ENCODE data around the gene MDFIC. TPM values are rescaled to one million over a fixed set of nuclear protein-coding genes. Genes with fewer than 3 reads are reported as not detected.
A peak's percentile ranks its signal among the peaks of the same experiment; 100 is the strongest.

The MDFIC gene
- total RNA-seq, 1 donor from 2014 or later, result 8.7 TPM

DNA sequence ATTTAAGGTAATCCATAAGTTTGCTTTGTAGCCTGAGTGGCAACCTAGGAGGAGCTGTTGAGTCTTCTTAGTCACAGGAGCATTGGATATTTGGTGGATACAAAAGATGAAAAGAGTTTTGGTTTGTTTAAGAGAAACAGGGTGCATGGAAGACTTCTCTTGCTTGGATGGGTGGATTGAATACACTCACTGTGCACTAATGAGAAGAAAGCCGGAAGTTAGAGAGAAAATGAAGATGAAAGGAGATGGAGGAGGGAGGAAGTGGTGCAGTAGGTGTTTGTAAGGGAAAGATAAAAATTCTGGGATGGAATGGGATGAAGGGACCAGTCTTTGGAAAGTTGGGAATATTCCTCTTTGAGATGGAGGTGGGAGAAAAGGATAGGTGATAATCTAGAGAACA, 7.7 kb downstream of the MDFIC start:
- no peaks in the 10 kb centered on the region for H3K27me3 ChIP-seq (ENCODE audit: control insufficient read depth, insufficient read depth, low read length)
- FAIRE-seq (no peak), DNase-seq (ENCODE audit: low read depth) (no peak)
- no peak for TF ChIP-seq CTCF (IDR thresholded peaks at IDR 0.05; ENCODE audit: insufficient read depth, low read length, severe bottlenecking)
- no peaks in the 10 kb centered on the region for H3K36me3 ChIP-seq (ENCODE audit: control insufficient read depth, insufficient read depth, low read length)
- no peak overlapping the region for H3K4me3 ChIP-seq (ENCODE audit: low read depth, low read length)

DNA sequence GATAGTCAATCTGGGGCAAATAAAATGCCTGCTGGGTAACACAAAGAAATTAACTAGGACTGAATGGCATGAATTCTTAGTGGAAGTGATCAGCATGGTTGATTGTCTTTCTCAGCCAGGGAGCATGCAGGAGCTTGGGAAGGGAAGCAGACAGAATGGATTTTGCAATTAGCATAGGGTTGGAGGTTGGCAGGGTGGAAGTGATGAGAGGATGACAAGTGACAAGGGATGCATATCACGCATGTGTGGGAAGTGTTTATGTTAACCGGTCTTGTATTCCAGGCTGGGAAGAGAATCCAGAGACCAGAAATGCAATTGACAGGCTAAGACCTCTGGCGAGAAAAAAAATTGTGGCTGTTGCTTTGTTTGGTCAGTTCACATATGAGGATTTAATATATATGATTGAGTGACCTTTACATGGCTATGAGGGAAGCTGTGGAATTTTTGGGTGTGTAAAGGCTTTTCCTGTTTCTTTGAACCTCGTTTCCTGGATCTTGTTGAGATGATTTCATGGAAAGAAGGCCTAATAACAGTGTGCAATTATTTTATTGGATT, 8.3 kb downstream of the MDFIC start:
- H3K27me3 ChIP-seq (ENCODE audit: control insufficient read depth, insufficient read depth, low read length), result no peaks in the 10 kb centered on the region
- FAIRE-seq (no peak), DNase-seq (ENCODE audit: low read depth) (no peak)
- H3K4me3 ChIP-seq (ENCODE audit: low read depth, low read length), result no peak overlapping the region
- no peaks in the 10 kb centered on the region for H3K36me3 ChIP-seq (ENCODE audit: control insufficient read depth, insufficient read depth, low read length)
- no peak for TF ChIP-seq CTCF (IDR thresholded peaks at IDR 0.05; ENCODE audit: insufficient read depth, low read length, severe bottlenecking)

DNA sequence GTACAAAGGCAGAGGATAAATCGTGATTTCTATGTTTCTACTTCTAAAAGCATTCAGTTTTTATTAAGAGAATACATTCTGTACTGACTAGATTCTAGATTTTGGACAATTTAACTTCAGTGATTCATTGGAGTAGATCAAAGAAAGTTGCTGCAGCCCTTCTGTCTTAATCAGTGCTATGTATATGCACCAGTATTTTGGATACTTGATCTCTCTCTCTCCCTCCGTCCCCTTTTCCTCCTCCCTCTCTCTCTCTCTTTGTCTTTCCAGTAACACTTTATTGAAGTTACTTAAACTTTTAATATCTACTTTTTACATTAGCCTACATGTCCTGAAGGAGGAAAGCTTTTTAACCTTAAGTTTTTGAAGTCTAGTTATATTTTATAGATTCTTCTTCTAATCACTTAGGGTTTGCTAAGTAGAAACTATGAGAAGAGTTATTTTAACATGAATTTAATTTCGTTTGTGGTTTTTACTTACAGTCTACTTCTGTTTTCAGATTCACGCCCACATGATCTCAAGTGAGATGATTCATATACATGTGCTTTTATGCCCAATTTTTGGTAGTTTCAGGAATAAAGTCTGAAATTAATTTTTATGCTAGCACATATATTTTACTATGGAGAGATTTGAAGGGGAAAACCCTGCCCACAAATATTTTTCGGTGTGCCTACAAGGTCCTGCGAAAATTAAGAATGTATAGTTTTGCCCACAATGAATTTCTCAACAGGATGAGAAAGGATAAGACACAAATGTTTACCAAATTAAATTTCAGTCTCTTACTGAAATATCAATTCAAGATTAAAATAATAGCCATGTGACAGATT, 9.1 kb downstream of the MDFIC start:
- Histone ChIP-seq H3K36me3 (ENCODE audit: control insufficient read depth, insufficient read depth, low read length) (no peaks in the 10 kb centered on the region), H3K27me3 (ENCODE audit: control insufficient read depth, insufficient read depth, low read length) (no peaks in the 10 kb centered on the region), H3K4me3 (ENCODE audit: low read depth, low read length) (no peak overlapping the region)
- DNase-seq (ENCODE audit: low read depth), result peak; percentile 45
- TF ChIP-seq CTCF (IDR thresholded peaks at IDR 0.05; ENCODE audit: insufficient read depth, low read length, severe bottlenecking), result no peak
- no peak for FAIRE-seq

- no peak overlapping the region for H3K4me3 ChIP-seq (ENCODE audit: low read depth, low read length)
- H3K36me3 ChIP-seq (ENCODE audit: control insufficient read depth, insufficient read depth, low read length), result no peaks in the 10 kb centered on the region
- DNase-seq (ENCODE audit: low read depth) (no peak), FAIRE-seq (no peak)
- TF ChIP-seq CTCF (IDR thresholded peaks at IDR 0.05; ENCODE audit: insufficient read depth, low read length, severe bottlenecking), result no peak
- no peaks in the 10 kb centered on the region for H3K27me3 ChIP-seq (ENCODE audit: control insufficient read depth, insufficient read depth, low read length)
These were observed 9.7 kb downstream of the MDFIC start for GRCh38 chr7:114931656-114932011.

DNA sequence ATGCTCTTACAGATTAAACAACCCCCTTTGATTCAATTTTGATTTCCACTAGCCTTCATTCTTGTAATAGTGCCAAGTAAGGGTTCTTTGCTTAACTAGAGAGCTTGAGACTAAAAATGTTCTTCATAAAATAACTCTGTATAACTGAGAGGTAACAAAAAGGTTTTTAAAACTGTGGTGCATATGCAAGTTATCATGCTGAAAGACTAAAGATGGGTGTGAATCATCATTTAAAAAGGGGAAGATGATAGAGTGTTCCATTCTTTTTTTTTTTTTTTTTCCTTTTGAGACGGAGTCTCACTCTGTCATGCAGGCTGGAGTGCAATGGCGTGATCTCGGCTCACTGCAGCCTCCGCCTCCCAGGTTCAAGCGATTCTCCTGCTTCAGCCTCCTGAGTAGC, 11.1 kb downstream of the MDFIC start:
- DNase-seq (ENCODE audit: low read depth), result no peak
- Histone ChIP-seq H3K36me3 (ENCODE audit: control insufficient read depth, insufficient read depth, low read length) (no peaks in the 10 kb centered on the region), H3K27me3 (ENCODE audit: control insufficient read depth, insufficient read depth, low read length) (no peaks in the 10 kb centered on the region), H3K4me3 (ENCODE audit: low read depth, low read length) (no peak overlapping the region)
- FAIRE-seq, result no peak
- TF ChIP-seq CTCF (IDR thresholded peaks at IDR 0.05; ENCODE audit: insufficient read depth, low read length, severe bottlenecking), result no peak
